SK-N-SH (cell line): Measurements from ENCODE around the gene CBFA2T2. TPM values are rescaled to one million over a fixed set of nuclear protein-coding genes. Genes with fewer than 3 reads are reported as not detected.
A peak's percentile ranks its signal among the peaks of the same experiment; 100 is the strongest.

ENCODE experiments used
- CTCF ChIA-PET: fragments of 300-600, 350-600 bp; formaldehyde crosslinking; extraction: SDS; loops from one replicate; lab custom pipeline; 2021; lab: Yijun Ruan, JAX
- POLR2A ChIA-PET: fragments of 350-600 bp; sonication (Branson Sonifier 250); formaldehyde crosslinking; extraction: SDS; loops from one replicate; lab custom pipeline; 2020; ENCODE audit warnings: antibody characterized with exemption, inconsistent platforms; lab: Yijun Ruan, JAX
- DNase-seq: peaks from one replicate; pipeline ENCODE4 v3.0.0; 2012
- H2AFZ ChIP-seq: fragments of 200-600 bp; sonication (generic); 2 replicates; pipeline ENCODE4 v1.8.1; 2016; ENCODE audit warnings: antibody characterized with exemption, mild to moderate bottlenecking, low read depth
- H3F3A ChIP-seq: fragments of 200-600 bp; sonication (generic); replicated peaks from 2 replicates; pipeline ENCODE3; 2016; ENCODE audit warnings: antibody characterized with exemption, mild to moderate bottlenecking; ENCODE audit not compliant: insufficient read depth
- H3K27ac ChIP-seq, 2 experiments: fragments of 200-500 bp in 1 of 2; fragments of 200-600 bp in 1 of 2; sonication (Bioruptor generic) in 1 of 2; sonication (generic), shearing (Covaris generic) in 1 of 2; 2 replicates each; pipeline versions ENCODE4 v1.5.1 to v1.6.1; 2014 to 2016; ENCODE audit warnings: low read depth in 2 of 2, inconsistent platforms in 1 of 2, low read length in 1 of 2, mild to moderate bottlenecking in 1 of 2, mixed read lengths in 1 of 2
- H3K27me3 ChIP-seq: fragments of 200-600 bp; sonication (generic), shearing (Covaris generic); 2 replicates; pipeline ENCODE4 v1.6.1; 2016; ENCODE audit warnings: mixed run types; ENCODE audit not compliant: insufficient read depth
- H3K36me3 ChIP-seq, 2 experiments: fragments of 200-500 bp in 1 of 2; fragments of 200-600 bp in 1 of 2; sonication (Bioruptor generic) in 1 of 2; sonication (generic) in 1 of 2; replicated peaks in 1 of 2; 2 replicates each; pipeline versions ENCODE3 to v1.5.1; 2014 to 2016; ENCODE audit warnings: low read length in 1 of 2, mild to moderate bottlenecking in 1 of 2; ENCODE audit not compliant: insufficient read depth in 2 of 2, control insufficient read depth in 1 of 2
- H3K4me1 ChIP-seq, 2 experiments: fragments of 200-500 bp in 1 of 2; fragments of 200-600 bp in 1 of 2; sonication (Bioruptor generic) in 1 of 2; sonication (generic), shearing (Covaris generic) in 1 of 2; 2 replicates each; pipeline versions ENCODE4 v1.5.1 to v1.6.1; 2014 to 2016; ENCODE audit warnings: low read depth in 1 of 2, low read length in 1 of 2, mixed run types in 1 of 2; ENCODE audit not compliant: insufficient read depth in 2 of 2, control insufficient read depth in 1 of 2
- H3K4me2 ChIP-seq: fragments of 200-600 bp; sonication (generic), shearing (Covaris generic); 2 replicates; pipeline ENCODE4 v1.6.1; 2017; ENCODE audit warnings: mixed run types
- H3K4me3 ChIP-seq, 2 experiments: fragments of 200-500 bp in 1 of 2; fragments of 200-600 bp in 1 of 2; sonication (Bioruptor generic) in 1 of 2; sonication (generic), shearing (Covaris generic) in 1 of 2; 2 replicates each; pipeline versions ENCODE4 v1.5.1 to v1.8.1; 2014 to 2016; ENCODE audit warnings: low read depth in 2 of 2, inconsistent platforms in 1 of 2, low read length in 1 of 2, mild to moderate bottlenecking in 1 of 2, mixed read lengths in 1 of 2, moderate library complexity in 1 of 2
- H3K79me2 ChIP-seq: fragments of 200-600 bp; sonication (generic); 2 replicates; pipeline ENCODE4 v1.8.1; 2017; ENCODE audit warnings: mild to moderate bottlenecking; ENCODE audit not compliant: insufficient read depth
- H3K9ac ChIP-seq: fragments of 200-600 bp; sonication (generic); 2 replicates; pipeline ENCODE4 v1.6.1; 2017; ENCODE audit warnings: mixed run types
- H3K9me2 ChIP-seq: fragments of 200-600 bp; sonication (generic); 2 replicates; pipeline ENCODE4 v1.6.1; 2017; ENCODE audit warnings: mixed run types
- H3K9me3 ChIP-seq: fragments of 200-600 bp; sonication (generic); 2 replicates; pipeline ENCODE4 v1.6.1; 2017; ENCODE audit warnings: mixed run types, mild to moderate bottlenecking, moderate library complexity
- H4K20me1 ChIP-seq: fragments of 200-600 bp; sonication (generic); 2 replicates; pipeline ENCODE4 v1.6.1; 2017; ENCODE audit warnings: mild to moderate bottlenecking, mixed run types; ENCODE audit not compliant: insufficient read depth
- CHD2 ChIP-seq: fragments of 150-350 bp; IDR thresholded peaks from 2 replicates; pipeline ENCODE4 v1.6.1; 2018; ENCODE audit warnings: low read length; ENCODE audit not compliant: partially characterized antibody
- MAX ChIP-seq: IDR thresholded peaks from 2 replicates; pipeline ENCODE4 v1.4.0; 2012; ENCODE audit warnings: low read depth
- MEF2A ChIP-seq: IDR thresholded peaks from 2 replicates; pipeline ENCODE4 v1.4.0; 2012; ENCODE audit warnings: low read depth, borderline replicate concordance
- RCOR1 ChIP-seq: fragments of 150-350 bp; IDR thresholded peaks from 2 replicates; pipeline ENCODE4 v1.6.1; 2017; ENCODE audit warnings: antibody characterized with exemption, low read length
- SIN3A ChIP-seq: IDR thresholded peaks from 2 replicates; pipeline ENCODE4 v1.6.1; 2012; ENCODE audit warnings: low read depth, mild to moderate bottlenecking, low read length, moderate library complexity, borderline replicate concordance
- SMC3 ChIP-seq: IDR thresholded peaks from 2 replicates; pipeline ENCODE4 v1.6.1; 2012; ENCODE audit warnings: low read depth, low read length, improper control_type of control experiment
- TCF12 ChIP-seq: IDR thresholded peaks from 2 replicates; pipeline ENCODE4 v1.4.0; 2012
- WGBS: methylation state at CpG from one replicate; pipeline ENCODE4 v1.1.6; 2017; ENCODE audit warnings: low lambda C conversion rate; 5-methylcytosine and 5-hydroxymethylcytosine counted together
- polyA plus RNA-seq, 3 experiments: library from polyadenylated mRNA; depleted of rRNA; stranded (reverse); fragments of >200 nt; gene quantifications; 2 replicates each; pipeline ENCODE4 v1.2.3, GENCODE V29; 2012

CBFA2T2 gene
- polyA plus RNA-seq, 1 of the 3 experiments (the other 2 are of a cell fraction), result 11.0 TPM

- CTCF ChIA-PET, result interaction anchor here (0.6 to 4.5 kb wide), 7 partner anchors 10 to 227 kb away, joined by 3 to 15 read pairs (median 4); partner anchors contain the start of gene ACTL10
- Histone ChIP-seq H3K4me3 (peak overlapping the region; percentile 61 to 62), H3K4me1 (peaks cover 7 to 19% of the 10 kb centered on the region in 2 experiments; a peak in 2 of 4 replicates), H3K36me3 (no peaks in the 10 kb centered on the region), H3K4me2 (peak overlapping the region; percentile 72), H3F3A (no peaks in the 10 kb centered on the region)
- 54% methylated on average over 9 of the region's 10 CpGs for WGBS
- TF ChIP-seq RCOR1 (0 out of 2 replicates have a peak, but pooled peaks have one; percentile 3), CHD2 (no peak), SIN3A (no peak), SMC3 (no peak)
- TF ChIP-seq, all 33 proteins: peak for 1
- peak overlapping the region; percentile 66; the same call in 1 of the 2 replicates for H2AFZ ChIP-seq
- peak overlapping the region in 1 of 2 experiments; percentile 18; a peak in 2 of 4 replicates for H3K27ac ChIP-seq
- H3K27me3 ChIP-seq, result no peaks in the 10 kb centered on the region
- no peaks in the 10 kb centered on the region for H3K9me2 ChIP-seq
- peak overlapping the region; percentile 64 for H3K9ac ChIP-seq
- H3K9me3 ChIP-seq, result no peaks in the 10 kb centered on the region
- POLR2A ChIA-PET, result interaction anchor here (0.9 to 1.6 kb wide), 6 partner anchors 10 to 47 kb away, joined by 3 to 7 read pairs (median 4); partner anchors contain the start of genes PXMP4 and ZNF341
- H3K79me2 ChIP-seq, result peaks cover 35% of the 10 kb centered on the region
- peaks cover 6% of the 10 kb centered on the region; the same call in 1 of the 2 replicates for H4K20me1 ChIP-seq
- peak; percentile 76 for DNase-seq
Measured at GRCh38 chr20:33684533-33685327, 194.8 kb downstream of the CBFA2T2 start.

- H3K4me1 ChIP-seq, result peaks cover 7 to 19% of the 10 kb centered on the region in 2 experiments; a peak in 2 of 4 replicates
- DNase-seq, result peak; percentile 80
- peak overlapping the region; percentile 66 for H2AFZ ChIP-seq
- peak overlapping the region; percentile 61 to 62 for H3K4me3 ChIP-seq
- H3K9me3 ChIP-seq, result no peaks in the 10 kb centered on the region
- H4K20me1 ChIP-seq, result peaks cover 6% of the 10 kb centered on the region; the same call in 1 of the 2 replicates
- H3K27ac ChIP-seq, result peak overlapping the region; percentile 1 to 18; a peak in 1 of 4 replicates
- ChIA-PET POLR2A (interaction anchor here (0.9 to 1.6 kb wide), 6 partner anchors 10 to 46 kb away, joined by 3 to 7 read pairs (median 4); partner anchors contain the start of genes PXMP4 and ZNF341), CTCF (interaction anchor here (0.6 to 4.5 kb wide), 7 partner anchors 11 to 228 kb away, joined by 3 to 15 read pairs (median 4); partner anchors contain the start of gene ACTL10)
- no peaks in the 10 kb centered on the region for H3F3A ChIP-seq
- H3K4me2 ChIP-seq, result peak overlapping the region; percentile 72
- TF ChIP-seq CHD2 (peak; percentile 6), MEF2A (no peak), MAX (0 out of 2 replicates have a peak, but pooled peaks have one; percentile 30), TCF12 (no peak)
- H3K36me3 ChIP-seq, result no peaks in the 10 kb centered on the region
- WGBS, result 0% methylated on average over 5 of the region's 53 CpGs
- H3K27me3 ChIP-seq, result no peaks in the 10 kb centered on the region
- no peaks in the 10 kb centered on the region for H3K9me2 ChIP-seq
- H3K9ac ChIP-seq, result peak overlapping the region; percentile 64
- H3K79me2 ChIP-seq, result peaks cover 35% of the 10 kb centered on the region
Measured at GRCh38 chr20:33685328-33686099, 195.6 kb downstream of the CBFA2T2 start.
